ENCODE data around the gene ULK1.
"Not testable (repeated sequence)": the region's sequence is repeated elsewhere in the genome, so short reads cannot be mapped to it uniquely, and the experiment has no call there.

ULK1 gene

GRCh38 chr12:131882804-131883520 is 11.5 kb upstream of the ULK1 start:
- Mint-ChIP-seq H3K4me1 (peaks cover 4% of the 10 kb centered on the region), H3K36me3 (ENCODE audit: low read depth) (peaks cover 5% of the 10 kb centered on the region), H3K9me3 (peaks cover 27% of the 10 kb centered on the region), H3K27ac (no peak overlapping the region), H3K4me3 (no peak overlapping the region), H3K27me3 (ENCODE audit: low read depth, poor library complexity) (peaks cover 42% of the 10 kb centered on the region)
- TF ChIP-seq CTCF (IDR thresholded peaks at IDR 0.05), result no peak
- no peak for DNase-seq

- no peak overlapping the region for H3K27ac Mint-ChIP-seq
- H3K4me3 Mint-ChIP-seq, result no peak overlapping the region
- peaks cover 4% of the 10 kb centered on the region for H3K4me1 Mint-ChIP-seq
- peaks cover 27% of the 10 kb centered on the region for H3K9me3 Mint-ChIP-seq
- TF ChIP-seq CTCF (IDR thresholded peaks at IDR 0.05), result no peak
- DNase-seq, result no peak
- peaks cover 44% of the 10 kb centered on the region for H3K27me3 Mint-ChIP-seq (ENCODE audit: low read depth, poor library complexity)
- peaks cover 5% of the 10 kb centered on the region for H3K36me3 Mint-ChIP-seq (ENCODE audit: low read depth)
Measured at GRCh38 chr12:131883521-131883900, 10.9 kb upstream of the ULK1 start.

GRCh38 chr12:131885076-131885475 is 9.3 kb upstream of the ULK1 start:
- Mint-ChIP-seq H3K27me3 (ENCODE audit: low read depth, poor library complexity) (peaks cover 51% of the 10 kb centered on the region), H3K9me3 (peaks cover 27% of the 10 kb centered on the region)
- DNase-seq; H3K4me1 Mint-ChIP-seq; H3K36me3 Mint-ChIP-seq (ENCODE audit: low read depth); H3K4me3 Mint-ChIP-seq; H3K27ac Mint-ChIP-seq: not testable (repeated sequence)

GRCh38 chr12:131885543-131886057 is 8.8 kb upstream of the ULK1 start:
- peaks cover 27% of the 10 kb centered on the region for H3K9me3 Mint-ChIP-seq
- no peak for DNase-seq
- H3K27me3 Mint-ChIP-seq (ENCODE audit: low read depth, poor library complexity), result peaks cover 52% of the 10 kb centered on the region

GRCh38 chr12:131891722-131892121 is 2.7 kb upstream of the ULK1 start:
- H3K27me3 Mint-ChIP-seq (ENCODE audit: low read depth, poor library complexity), result peaks cover 31% of the 10 kb centered on the region
- not testable (repeated sequence) for H3K27ac Mint-ChIP-seq; DNase-seq; H3K36me3 Mint-ChIP-seq (ENCODE audit: low read depth); H3K9me3 Mint-ChIP-seq; H3K4me3 Mint-ChIP-seq
- peaks cover 18% of the 10 kb centered on the region for H3K4me1 Mint-ChIP-seq

More at GRCh38 chr12:131885543-131886057, 8.8 kb upstream of the ULK1 start:
- no peak overlapping the region for H3K4me3 Mint-ChIP-seq
- TF ChIP-seq CTCF (IDR thresholded peaks at IDR 0.05), result no peak
- H3K27ac Mint-ChIP-seq, result no peak overlapping the region
- H3K4me1 Mint-ChIP-seq, result peaks cover 6% of the 10 kb centered on the region
- H3K36me3 Mint-ChIP-seq (ENCODE audit: low read depth), result peaks cover 5% of the 10 kb centered on the region

GRCh38 chr12:131892711-131893604 is 1.5 kb upstream of the ULK1 start:
- H3K27ac Mint-ChIP-seq, result peak overlapping the region; percentile 39
- DNase-seq, result no peak

More at GRCh38 chr12:131892711-131893604, 1.5 kb upstream of the ULK1 start:
- no peak for TF ChIP-seq CTCF (IDR thresholded peaks at IDR 0.05)
- H3K36me3 Mint-ChIP-seq (ENCODE audit: low read depth), result peaks cover 2% of the 10 kb centered on the region
- H3K9me3 Mint-ChIP-seq, result no peaks in the 10 kb centered on the region
- H3K4me1 Mint-ChIP-seq, result peaks cover 26% of the 10 kb centered on the region
- no peak overlapping the region for H3K4me3 Mint-ChIP-seq
- H3K27me3 Mint-ChIP-seq (ENCODE audit: low read depth, poor library complexity), result peaks cover 26% of the 10 kb centered on the region
